Nephron progenitor cell (in vitro differentiated cells): ENCODE measurements around the gene HDAC6.
A peak's percentile ranks its signal among the peaks of the same experiment; 100 is the strongest.

Experiments
- DNase-seq: peaks from one replicate; pipeline ENCODE4 v3.0.0; 2021
- H3K27ac Mint-ChIP-seq: 2 replicates; pipeline ENCODE4 v1.8.0; 2021; ENCODE audit warnings: mild to moderate bottlenecking, moderate library complexity, mixed read lengths
- H3K27me3 Mint-ChIP-seq: 2 replicates; pipeline ENCODE4 v1.8.0; 2021; ENCODE audit warnings: mild to moderate bottlenecking, low read depth, mixed read lengths; ENCODE audit not compliant: poor library complexity
- H3K36me3 Mint-ChIP-seq: 2 replicates; pipeline ENCODE4 v1.8.0; 2021; ENCODE audit warnings: low read depth, mixed read lengths
- H3K4me1 Mint-ChIP-seq: 2 replicates; pipeline ENCODE4 v1.8.0; 2021; ENCODE audit warnings: mixed read lengths
- H3K4me3 Mint-ChIP-seq: 2 replicates; pipeline ENCODE4 v1.8.0; 2021; ENCODE audit warnings: mild to moderate bottlenecking, moderate library complexity, mixed read lengths
- H3K9me3 Mint-ChIP-seq: 2 replicates; pipeline ENCODE4 v1.8.0; 2021; ENCODE audit warnings: mild to moderate bottlenecking, moderate library complexity, mixed read lengths
- TF ChIP-seq, protein P1 (sequence below): fragments of 200-600 bp; sonication (generic); IDR thresholded peaks from 2 replicates; pipeline ENCODE4 v1.5.0; 2021; ENCODE audit warnings: antibody characterized with exemption

The HDAC6 gene

DNA sequence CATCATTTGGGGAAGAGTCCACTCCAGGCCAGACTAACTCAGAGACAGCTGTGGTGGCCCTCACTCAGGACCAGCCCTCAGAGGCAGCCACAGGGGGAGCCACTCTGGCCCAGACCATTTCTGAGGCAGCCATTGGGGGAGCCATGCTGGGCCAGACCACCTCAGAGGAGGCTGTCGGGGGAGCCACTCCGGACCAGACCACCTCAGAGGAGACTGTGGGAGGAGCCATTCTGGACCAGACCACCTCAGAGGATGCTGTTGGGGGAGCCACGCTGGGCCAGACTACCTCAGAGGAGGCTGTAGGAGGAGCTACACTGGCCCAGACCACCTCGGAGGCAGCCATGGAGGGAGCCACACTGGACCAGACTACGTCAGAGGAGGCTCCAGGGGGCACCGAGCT is 21.2 kb downstream of the HDAC6 start:
- Mint-ChIP-seq H3K27me3 (peaks cover 8% of the 10 kb centered on the region), H3K4me1 (no peaks in the 10 kb centered on the region), H3K36me3 (peaks cover 61% of the 10 kb centered on the region), H3K27ac (peak overlapping the region; percentile 32), H3K4me3 (no peak overlapping the region), H3K9me3 (peaks cover 70% of the 10 kb centered on the region)
- DNase-seq = no peak
- TF ChIP-seq, protein P1, sequence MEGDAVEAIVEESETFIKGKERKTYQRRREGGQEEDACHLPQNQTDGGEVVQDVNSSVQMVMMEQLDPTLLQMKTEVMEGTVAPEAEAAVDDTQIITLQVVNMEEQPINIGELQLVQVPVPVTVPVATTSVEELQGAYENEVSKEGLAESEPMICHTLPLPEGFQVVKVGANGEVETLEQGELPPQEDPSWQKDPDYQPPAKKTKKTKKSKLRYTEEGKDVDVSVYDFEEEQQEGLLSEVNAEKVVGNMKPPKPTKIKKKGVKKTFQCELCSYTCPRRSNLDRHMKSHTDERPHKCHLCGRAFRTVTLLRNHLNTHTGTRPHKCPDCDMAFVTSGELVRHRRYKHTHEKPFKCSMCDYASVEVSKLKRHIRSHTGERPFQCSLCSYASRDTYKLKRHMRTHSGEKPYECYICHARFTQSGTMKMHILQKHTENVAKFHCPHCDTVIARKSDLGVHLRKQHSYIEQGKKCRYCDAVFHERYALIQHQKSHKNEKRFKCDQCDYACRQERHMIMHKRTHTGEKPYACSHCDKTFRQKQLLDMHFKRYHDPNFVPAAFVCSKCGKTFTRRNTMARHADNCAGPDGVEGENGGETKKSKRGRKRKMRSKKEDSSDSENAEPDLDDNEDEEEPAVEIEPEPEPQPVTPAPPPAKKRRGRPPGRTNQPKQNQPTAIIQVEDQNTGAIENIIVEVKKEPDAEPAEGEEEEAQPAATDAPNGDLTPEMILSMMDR = no peak

- H3K27me3 Mint-ChIP-seq = peaks cover 18% of the 10 kb centered on the region
- peaks cover 70% of the 10 kb centered on the region for H3K9me3 Mint-ChIP-seq
- no peaks in the 10 kb centered on the region for H3K4me1 Mint-ChIP-seq
- TF ChIP-seq, protein P1 = no peak
- no peak for DNase-seq
- H3K36me3 Mint-ChIP-seq = peaks cover 58% of the 10 kb centered on the region
- no peak overlapping the region for H3K4me3 Mint-ChIP-seq
- H3K27ac Mint-ChIP-seq = no peak overlapping the region
Measured at GRCh38 chrX:48824066-48824465, 22.2 kb downstream of the HDAC6 start.

- Mint-ChIP-seq H3K9me3 (peaks cover 75% of the 10 kb centered on the region), H3K27me3 (peaks cover 40% of the 10 kb centered on the region), H3K4me3 (no peak within 1 kb of the TSS), H3K36me3 (peaks cover 50% of the 10 kb centered on the region), H3K4me1 (no peaks in the 10 kb centered on the region), H3K27ac (no peak within 1 kb of the TSS)
- TF ChIP-seq, protein P1 = no peak
- no peak for DNase-seq
Measured at GRCh38 chrX:48826135-48826875, 24.4 kb downstream of the HDAC6 start, which contains the start of gene ERAS. Gene ERAS, plus strand, starts transcription at chrX:48826513. Its CDS starts 2,611 bp downstream, at chrX:48829124.

DNA sequence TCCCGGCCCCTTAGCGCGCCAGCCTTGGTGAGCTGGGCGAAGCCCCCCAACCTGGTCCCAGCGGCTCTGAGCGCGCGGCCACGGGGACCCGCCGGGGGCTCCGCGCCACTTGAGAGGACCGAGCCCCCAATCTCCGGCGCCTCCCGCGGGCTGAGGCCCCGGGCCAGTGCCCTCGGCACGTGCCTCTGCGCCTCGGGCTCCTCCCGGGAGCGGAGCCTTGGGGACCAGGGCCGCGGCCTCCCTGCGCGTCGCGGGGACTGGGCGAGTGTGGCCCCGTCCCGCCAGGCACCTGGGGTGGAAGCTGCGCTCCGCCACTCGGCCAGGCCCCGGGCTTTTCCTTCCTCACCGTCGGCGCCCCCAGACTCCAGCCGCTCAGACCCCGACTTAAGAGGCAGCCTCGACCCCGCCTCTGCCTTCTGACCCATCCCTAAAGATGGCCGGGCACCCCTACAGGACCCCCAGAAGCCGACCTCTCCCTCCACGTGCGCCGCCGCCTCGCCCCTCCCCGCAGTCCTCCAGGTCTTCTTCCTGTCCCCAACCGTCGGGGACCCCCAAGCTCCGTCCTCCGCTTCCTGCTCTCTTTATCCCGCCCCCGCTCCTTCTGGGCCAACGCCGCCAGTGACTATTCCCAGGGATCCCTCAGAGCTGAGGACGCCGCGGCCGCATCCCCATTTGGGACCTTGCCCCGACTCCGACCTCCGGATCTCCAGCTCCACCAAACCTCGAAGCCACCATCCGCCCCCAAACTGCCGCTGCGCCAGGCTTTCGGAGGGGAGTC is 25.2 kb downstream of the HDAC6 start:
- Mint-ChIP-seq H3K4me3 (no peak overlapping the region), H3K36me3 (peaks cover 47% of the 10 kb centered on the region), H3K9me3 (peaks cover 72% of the 10 kb centered on the region), H3K27me3 (peaks cover 46% of the 10 kb centered on the region), H3K4me1 (no peaks in the 10 kb centered on the region), H3K27ac (no peak overlapping the region)
- DNase-seq = no peak
- TF ChIP-seq, protein P1 = no peak

DNA sequence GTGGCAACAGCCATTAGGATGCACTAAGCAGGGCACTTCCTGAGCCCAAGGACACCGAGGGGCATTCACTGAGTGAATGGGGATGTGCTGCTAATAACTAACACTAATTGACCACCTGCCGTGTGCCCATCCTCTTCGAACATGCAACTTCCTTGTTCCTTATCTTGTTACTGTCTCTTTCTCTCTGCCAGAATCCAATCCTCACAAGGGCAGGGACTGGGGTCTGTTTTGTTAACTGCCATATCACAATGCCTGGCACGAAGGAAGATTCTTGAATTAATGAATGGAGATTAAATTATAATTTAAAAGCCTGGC is 25.7 kb downstream of the HDAC6 start:
- peaks cover 69% of the 10 kb centered on the region for H3K9me3 Mint-ChIP-seq
- H3K27me3 Mint-ChIP-seq = peaks cover 52% of the 10 kb centered on the region
- no peak overlapping the region for H3K4me3 Mint-ChIP-seq
- TF ChIP-seq, protein P1 = no peak
- H3K4me1 Mint-ChIP-seq = no peaks in the 10 kb centered on the region
- H3K36me3 Mint-ChIP-seq = peaks cover 45% of the 10 kb centered on the region
- H3K27ac Mint-ChIP-seq = no peak overlapping the region
- no peak for DNase-seq
